ENCODE measurements around the gene VASP.
A peak's percentile ranks its signal among the peaks of the same experiment; 100 is the strongest.

Gene VASP

DNA sequence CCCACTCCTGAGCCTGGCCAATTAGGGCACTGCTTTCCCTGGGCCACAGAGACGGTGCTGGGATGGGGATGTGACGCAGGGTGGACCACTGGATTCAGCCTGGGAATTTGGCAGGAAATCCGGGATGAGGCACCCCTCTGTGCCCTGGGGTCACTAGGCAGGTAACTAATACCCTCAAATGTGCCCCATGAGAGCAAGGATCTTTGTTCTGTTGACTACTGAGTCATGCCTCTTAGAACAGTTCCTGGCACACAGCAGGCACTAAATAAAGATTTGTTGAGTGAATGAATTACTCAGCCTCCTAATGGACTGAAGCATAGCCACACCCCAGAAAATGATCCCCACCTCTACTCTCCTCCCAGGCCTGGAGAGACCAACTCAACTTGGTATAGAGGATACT, 61.5 kb downstream of the VASP start:
- Mint-ChIP-seq H3K36me3 (ENCODE audit: insufficient read depth) (no peaks in the 10 kb centered on the region), H3K9me3 (no peaks in the 10 kb centered on the region), H3K4me3 (no peak overlapping the region), H3K27me3 (no peaks in the 10 kb centered on the region), H3K27ac (ENCODE audit: low read depth) (no peak overlapping the region), H3K4me1 (peaks cover 6% of the 10 kb centered on the region)
- no peak for ATAC-seq (replicated peaks; ENCODE audit: extremely low read depth, poor library complexity, severe bottlenecking)
- no peak for DNase-seq (ENCODE audit: low spot score in 2 of 2)

DNA sequence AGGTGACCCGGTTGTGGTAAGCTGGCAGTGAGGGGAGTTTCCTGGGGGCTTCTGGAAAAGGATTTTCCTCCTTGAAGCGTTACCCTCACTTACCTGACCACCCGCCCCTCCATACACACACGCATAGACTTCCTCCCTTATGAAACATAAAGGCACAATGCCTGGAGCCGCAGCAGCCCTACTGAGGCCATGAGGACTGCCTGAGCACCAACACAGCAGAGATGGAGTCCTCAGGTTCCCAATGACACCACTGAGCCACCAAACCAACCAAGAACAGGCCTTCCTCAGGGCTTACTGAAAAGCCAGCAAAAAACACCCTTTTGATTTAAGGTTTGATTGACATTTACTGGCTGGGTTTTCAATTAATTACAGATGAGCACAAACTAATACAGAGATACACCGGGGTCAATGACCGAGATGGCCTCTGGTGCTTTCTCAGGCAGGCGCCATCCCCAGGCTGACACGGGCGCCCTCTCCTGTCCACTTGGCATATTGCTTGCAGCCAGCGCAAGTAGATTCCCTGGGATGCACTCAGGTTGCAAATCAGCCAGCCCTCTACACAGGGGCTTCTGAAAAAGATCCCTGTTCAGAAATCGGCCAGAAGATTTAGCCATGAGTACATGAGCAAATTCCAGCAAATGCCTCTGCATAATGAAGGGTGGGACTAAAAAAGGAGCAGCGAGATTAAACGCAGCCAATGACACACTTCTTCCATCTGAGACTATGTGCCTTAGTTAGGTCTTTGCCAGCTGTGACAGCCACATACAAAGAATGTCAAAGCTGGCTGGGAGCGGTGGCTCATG, 62.5 kb downstream of the VASP start:
- Mint-ChIP-seq H3K4me1 (peaks cover 6% of the 10 kb centered on the region), H3K27ac (ENCODE audit: low read depth) (no peak overlapping the region), H3K27me3 (no peaks in the 10 kb centered on the region), H3K4me3 (no peak overlapping the region), H3K9me3 (no peaks in the 10 kb centered on the region), H3K36me3 (ENCODE audit: insufficient read depth) (no peaks in the 10 kb centered on the region)
- DNase-seq (ENCODE audit: low spot score in 2 of 2) = peak in 1 of 2 donors; percentile 43
- peak; percentile 14 for ATAC-seq (replicated peaks; ENCODE audit: extremely low read depth, poor library complexity, severe bottlenecking)

DNA sequence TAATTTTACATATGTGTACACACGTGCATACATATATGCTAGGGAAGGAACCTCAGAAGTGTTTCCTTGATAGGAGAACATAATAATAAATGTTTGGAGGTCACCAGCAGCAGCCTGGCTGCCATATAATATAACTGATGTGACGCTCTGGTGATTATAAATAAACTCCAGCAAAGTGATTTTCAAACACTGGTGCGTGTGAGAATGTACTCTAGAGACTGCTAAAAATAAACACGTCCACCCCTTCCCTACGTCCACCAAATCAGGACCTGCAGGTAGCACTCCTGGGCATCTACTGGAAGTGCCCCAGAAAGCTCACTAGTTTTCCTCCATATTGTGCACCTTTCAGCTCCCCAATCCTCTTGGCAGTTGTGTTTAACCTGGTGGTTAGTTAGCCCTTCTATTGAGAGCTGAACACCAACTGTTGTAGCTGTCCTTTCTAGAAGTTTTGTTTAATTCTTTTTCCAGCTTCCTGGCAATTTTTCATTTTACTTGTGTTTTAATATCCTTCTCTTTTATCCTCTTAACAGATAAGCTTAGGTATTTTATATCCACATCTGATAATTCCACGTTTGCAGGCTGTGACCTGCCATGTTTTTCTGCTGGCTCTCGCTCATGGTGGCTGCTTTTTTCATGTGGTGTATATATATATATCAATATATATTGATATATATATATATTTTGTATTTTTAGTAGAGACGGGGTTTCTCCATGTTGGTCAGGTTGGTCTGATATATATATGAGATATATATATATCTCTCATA, 64.4 kb downstream of the VASP start:
- no peak for DNase-seq (ENCODE audit: low spot score in 2 of 2)
- Mint-ChIP-seq H3K9me3 (no peaks in the 10 kb centered on the region), H3K4me1 (peaks cover 9% of the 10 kb centered on the region), H3K27ac (ENCODE audit: low read depth) (no peak overlapping the region), H3K27me3 (no peaks in the 10 kb centered on the region), H3K4me3 (no peak overlapping the region), H3K36me3 (ENCODE audit: insufficient read depth) (no peaks in the 10 kb centered on the region)
- ATAC-seq (replicated peaks; ENCODE audit: extremely low read depth, poor library complexity, severe bottlenecking) = no peak

GRCh38 chr19:45574526-45574925, 67.2 kb downstream of the VASP start:
- H3K27ac Mint-ChIP-seq (ENCODE audit: low read depth) = no peak overlapping the region
- H3K9me3 Mint-ChIP-seq = no peaks in the 10 kb centered on the region

GRCh38 chr19:45575216-45575615, 67.9 kb downstream of the VASP start:
- DNase-seq (ENCODE audit: low spot score in 2 of 2) (no peak), ATAC-seq (replicated peaks; ENCODE audit: extremely low read depth, poor library complexity, severe bottlenecking) (no peak)
- no peaks in the 10 kb centered on the region for H3K27me3 Mint-ChIP-seq
- H3K4me1 Mint-ChIP-seq = peaks cover 17% of the 10 kb centered on the region
- peaks cover 4% of the 10 kb centered on the region for H3K36me3 Mint-ChIP-seq (ENCODE audit: insufficient read depth)
- no peak overlapping the region for H3K27ac Mint-ChIP-seq (ENCODE audit: low read depth)
- H3K9me3 Mint-ChIP-seq = no peaks in the 10 kb centered on the region
- no peak overlapping the region for H3K4me3 Mint-ChIP-seq

More at GRCh38 chr19:45574526-45574925, 67.2 kb downstream of the VASP start:
- DNase-seq (ENCODE audit: low spot score in 2 of 2) (no peak), ATAC-seq (replicated peaks; ENCODE audit: extremely low read depth, poor library complexity, severe bottlenecking) (no peak)
- peaks cover 4% of the 10 kb centered on the region for H3K36me3 Mint-ChIP-seq (ENCODE audit: insufficient read depth)
- H3K4me3 Mint-ChIP-seq = no peak overlapping the region
- H3K27me3 Mint-ChIP-seq = no peaks in the 10 kb centered on the region
- H3K4me1 Mint-ChIP-seq = peaks cover 22% of the 10 kb centered on the region
